ENCODE results near the gene GLE1. TPM values are rescaled to one million over a fixed set of nuclear protein-coding genes. Genes with fewer than 3 reads are reported as not detected.

The GLE1 gene
- total RNA-seq, 2 donors from 2014 or later: 15.6 to 21.7 TPM

DNA sequence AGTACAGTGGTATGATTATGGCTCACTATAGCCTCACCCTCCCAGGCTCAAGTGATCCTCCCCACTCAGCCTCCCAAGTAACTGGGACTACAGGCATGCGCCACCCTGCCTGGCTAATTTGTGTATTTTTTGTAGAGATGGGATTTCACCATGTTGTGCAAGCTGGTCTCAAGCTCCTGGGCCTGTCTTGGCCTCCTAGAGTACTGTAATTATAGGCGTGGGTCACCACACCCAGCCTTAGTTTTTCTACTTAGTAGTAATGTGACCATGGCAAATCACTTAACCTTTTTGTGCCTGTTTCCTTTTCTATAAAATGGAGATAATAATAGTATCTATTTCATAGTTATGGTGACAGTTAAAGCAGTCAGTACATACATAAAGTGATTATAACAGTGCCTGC is 22.2 kb downstream of the GLE1 start:
- no peak for ATAC-seq (ENCODE audit: insufficient number of reproducible peaks, low FRiP score, low read depth)

DNA sequence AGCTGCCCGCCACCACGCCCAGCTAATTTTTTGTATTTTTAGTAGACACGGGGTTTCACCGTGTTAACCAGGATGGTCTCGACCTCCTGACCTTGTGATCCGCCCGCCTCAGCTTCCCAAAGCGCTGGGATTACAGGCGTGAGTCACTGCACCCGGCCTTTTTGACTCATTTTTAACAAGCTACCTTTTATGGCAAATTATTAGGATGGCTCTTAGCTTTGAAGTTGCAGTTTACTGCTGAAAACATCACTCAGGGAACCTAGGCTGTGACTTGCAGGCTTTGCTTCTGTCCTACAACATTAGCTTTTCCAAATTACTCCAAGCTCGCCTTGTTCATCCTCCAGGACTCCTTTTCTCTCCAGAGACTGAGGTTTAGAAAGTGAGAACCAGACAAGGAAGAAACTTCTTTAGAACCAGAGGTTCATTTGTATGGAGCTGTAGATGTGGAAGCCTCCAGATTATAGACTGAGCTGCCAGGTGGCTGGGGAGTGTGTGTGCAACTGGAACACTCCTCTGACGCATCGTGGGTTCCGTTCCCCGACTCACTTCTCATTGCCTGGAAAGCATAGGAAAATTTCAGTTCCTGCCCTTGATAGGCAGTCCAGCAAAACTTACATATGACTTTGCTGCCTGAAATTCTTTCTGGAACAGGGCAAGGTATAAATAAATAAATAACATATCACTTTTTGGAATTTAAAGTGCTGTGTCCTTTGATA is 24.1 kb downstream of the GLE1 start:
- ATAC-seq (ENCODE audit: insufficient number of reproducible peaks, low FRiP score, low read depth): no peak
- peaks cover 68% of the 10 kb centered on the region for H3K36me3 ChIP-seq

More for the DNA sequence above, 22.2 kb downstream of the GLE1 start:
- Histone ChIP-seq H3K4me1 (ENCODE audit: control insufficient read depth in 1 of 2, low read depth in 2 of 2) (no peaks in the 10 kb centered on the region), H3K4me3 (no peak overlapping the region), H3K9me3 (no peaks in the 10 kb centered on the region), H3K36me3 (peaks cover 74% of the 10 kb centered on the region), H3K27ac (no peak overlapping the region), H3K27me3 (replicated peaks; ENCODE audit: insufficient read depth) (no peaks in the 10 kb centered on the region)
- TF ChIP-seq, protein P1, sequence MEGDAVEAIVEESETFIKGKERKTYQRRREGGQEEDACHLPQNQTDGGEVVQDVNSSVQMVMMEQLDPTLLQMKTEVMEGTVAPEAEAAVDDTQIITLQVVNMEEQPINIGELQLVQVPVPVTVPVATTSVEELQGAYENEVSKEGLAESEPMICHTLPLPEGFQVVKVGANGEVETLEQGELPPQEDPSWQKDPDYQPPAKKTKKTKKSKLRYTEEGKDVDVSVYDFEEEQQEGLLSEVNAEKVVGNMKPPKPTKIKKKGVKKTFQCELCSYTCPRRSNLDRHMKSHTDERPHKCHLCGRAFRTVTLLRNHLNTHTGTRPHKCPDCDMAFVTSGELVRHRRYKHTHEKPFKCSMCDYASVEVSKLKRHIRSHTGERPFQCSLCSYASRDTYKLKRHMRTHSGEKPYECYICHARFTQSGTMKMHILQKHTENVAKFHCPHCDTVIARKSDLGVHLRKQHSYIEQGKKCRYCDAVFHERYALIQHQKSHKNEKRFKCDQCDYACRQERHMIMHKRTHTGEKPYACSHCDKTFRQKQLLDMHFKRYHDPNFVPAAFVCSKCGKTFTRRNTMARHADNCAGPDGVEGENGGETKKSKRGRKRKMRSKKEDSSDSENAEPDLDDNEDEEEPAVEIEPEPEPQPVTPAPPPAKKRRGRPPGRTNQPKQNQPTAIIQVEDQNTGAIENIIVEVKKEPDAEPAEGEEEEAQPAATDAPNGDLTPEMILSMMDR (IDR thresholded peaks at IDR 0.05): no peak
- no peak for DNase-seq (ENCODE audit: low spot score)

DNA sequence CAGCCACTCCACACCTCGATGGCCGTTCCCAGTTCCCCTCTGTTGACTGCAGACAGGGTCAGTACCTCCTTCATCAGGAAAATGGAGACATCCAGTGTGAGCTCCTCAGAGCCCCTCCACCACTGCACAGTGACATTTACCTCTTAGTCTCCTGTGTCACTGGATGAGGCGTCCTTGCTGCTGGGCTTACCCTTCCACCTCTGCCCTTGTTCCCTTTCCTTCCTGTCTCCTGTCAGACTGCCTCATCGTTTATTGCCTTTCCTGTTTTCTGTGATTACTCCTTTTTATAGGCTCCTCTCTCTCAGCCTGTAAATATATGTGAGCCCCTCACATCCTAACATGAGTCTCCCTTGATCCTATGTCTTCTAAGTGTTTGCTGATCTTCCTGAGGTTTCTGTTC is 24.7 kb downstream of the GLE1 start:
- ATAC-seq (ENCODE audit: insufficient number of reproducible peaks, low FRiP score, low read depth): no peak
- no peaks in the 10 kb centered on the region for H3K4me1 ChIP-seq (ENCODE audit: control insufficient read depth in 1 of 2, low read depth in 2 of 2)

More for the DNA sequence above, 24.1 kb downstream of the GLE1 start:
- Histone ChIP-seq H3K4me1 (ENCODE audit: control insufficient read depth in 1 of 2, low read depth in 2 of 2) (no peaks in the 10 kb centered on the region), H3K9me3 (no peaks in the 10 kb centered on the region), H3K27me3 (replicated peaks; ENCODE audit: insufficient read depth) (no peaks in the 10 kb centered on the region), H3K27ac (no peak overlapping the region), H3K4me3 (no peak overlapping the region)
- DNase-seq (ENCODE audit: low spot score): no peak
- TF ChIP-seq, protein P1 (IDR thresholded peaks at IDR 0.05): no peak

DNA sequence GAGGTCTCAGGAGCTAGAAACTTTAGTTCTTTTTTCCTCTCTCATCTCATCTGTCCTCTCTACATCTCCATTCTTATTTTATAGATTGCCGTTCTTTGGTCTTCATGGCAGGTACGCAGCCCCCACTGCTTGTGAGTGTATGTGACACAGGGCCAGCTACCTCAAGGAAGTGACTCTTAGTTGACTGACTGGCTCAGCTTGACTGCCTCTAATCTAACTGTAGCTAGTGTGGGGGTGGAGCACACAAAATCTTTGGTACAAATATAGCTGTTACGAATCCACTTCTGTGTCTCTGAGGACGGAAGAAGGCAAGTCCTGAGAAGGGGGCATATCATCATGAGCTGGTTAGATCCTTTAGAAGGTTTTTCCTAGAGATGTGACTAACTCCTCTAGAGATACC is 28.1 kb downstream of the GLE1 start:
- no peak overlapping the region for H3K27ac ChIP-seq
- peaks cover 75% of the 10 kb centered on the region for H3K36me3 ChIP-seq
- DNase-seq (ENCODE audit: low spot score) (no peak), ATAC-seq (ENCODE audit: insufficient number of reproducible peaks, low FRiP score, low read depth) (no peak)
- TF ChIP-seq, protein P1 (IDR thresholded peaks at IDR 0.05): no peak
- no peaks in the 10 kb centered on the region for H3K27me3 ChIP-seq (replicated peaks; ENCODE audit: insufficient read depth)
- no peak overlapping the region for H3K4me3 ChIP-seq
- no peaks in the 10 kb centered on the region for H3K9me3 ChIP-seq
- no peaks in the 10 kb centered on the region for H3K4me1 ChIP-seq (ENCODE audit: control insufficient read depth in 1 of 2, low read depth in 2 of 2)

More for the DNA sequence above, 24.7 kb downstream of the GLE1 start:
- TF ChIP-seq, protein P1 (IDR thresholded peaks at IDR 0.05): no peak
- DNase-seq (ENCODE audit: low spot score): no peak
- H3K4me3 ChIP-seq: no peak overlapping the region
- H3K27me3 ChIP-seq (replicated peaks; ENCODE audit: insufficient read depth): no peaks in the 10 kb centered on the region
- H3K27ac ChIP-seq: no peak overlapping the region
- H3K36me3 ChIP-seq: peaks cover 68% of the 10 kb centered on the region
- H3K9me3 ChIP-seq: no peaks in the 10 kb centered on the region

DNA sequence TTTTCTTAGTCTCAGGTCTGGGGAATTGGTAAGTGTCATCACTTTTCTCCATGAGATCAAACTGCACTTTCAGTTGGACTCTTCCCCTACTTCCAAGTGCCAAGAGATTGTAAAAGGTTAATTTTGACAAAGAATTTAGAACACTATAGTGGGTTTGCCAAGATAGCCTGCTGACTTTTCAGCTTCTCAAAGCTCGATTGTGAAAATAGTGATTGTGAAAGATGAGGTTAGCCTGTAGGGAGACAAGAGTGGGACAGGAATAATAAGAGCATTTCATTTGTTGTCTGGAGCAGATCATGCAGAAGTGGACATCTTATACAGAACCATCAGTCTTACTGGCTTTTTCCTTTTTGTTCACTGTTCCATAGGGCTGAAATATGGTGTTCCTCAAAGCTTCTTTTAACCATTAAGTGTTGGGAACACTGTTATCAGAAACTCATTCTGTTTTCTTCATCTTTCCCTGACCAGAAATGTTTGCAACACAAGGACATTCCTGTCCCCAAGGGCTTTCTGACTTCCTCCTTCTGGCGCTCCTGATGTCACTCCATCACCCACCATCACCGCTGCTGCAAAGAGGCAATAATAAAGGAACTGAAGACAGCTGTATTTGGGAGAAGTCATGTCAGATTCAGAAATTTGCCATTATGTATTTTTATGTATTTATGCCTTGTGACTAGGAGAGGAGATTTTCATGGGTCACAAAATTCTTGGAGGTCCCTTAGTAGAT is 36.3 kb downstream of the GLE1 start:
- Histone ChIP-seq H3K4me1 (ENCODE audit: control insufficient read depth in 1 of 2, low read depth in 2 of 2) (no peaks in the 10 kb centered on the region), H3K36me3 (peaks cover 64% of the 10 kb centered on the region), H3K4me3 (no peak overlapping the region), H3K9me3 (no peaks in the 10 kb centered on the region), H3K27me3 (replicated peaks; ENCODE audit: insufficient read depth) (no peaks in the 10 kb centered on the region), H3K27ac (no peak overlapping the region)
- TF ChIP-seq, protein P1 (IDR thresholded peaks at IDR 0.05): no peak
- DNase-seq (ENCODE audit: low spot score): no peak
- no peak for ATAC-seq (ENCODE audit: insufficient number of reproducible peaks, low FRiP score, low read depth)

Measured in thoracic aorta (tissue), 2 donors.